OCI-LY7 (cell line): ENCODE results near the gene HSD3B2.

Experiments
- EZH2phosphoT487 ChIP-seq: fragments of 200-600 bp; sonication (generic); IDR thresholded peaks from 2 replicates; pipeline ENCODE4 v1.6.1; 2018; ENCODE audit warnings: low read depth, borderline replicate concordance, mild to moderate bottlenecking, mixed run types, antibody characterized with exemption, low read length, moderate library complexity, mixed read lengths
- TF ChIP-seq, protein P1 (sequence below): fragments of 200-600 bp; sonication (generic); conservative IDR thresholded peaks from 2 replicates; pipeline ENCODE4 v1.5.1; 2014; ENCODE audit warnings: mild to moderate bottlenecking, antibody characterized with exemption, low read length, moderate library complexity, mixed read lengths

DNA sequence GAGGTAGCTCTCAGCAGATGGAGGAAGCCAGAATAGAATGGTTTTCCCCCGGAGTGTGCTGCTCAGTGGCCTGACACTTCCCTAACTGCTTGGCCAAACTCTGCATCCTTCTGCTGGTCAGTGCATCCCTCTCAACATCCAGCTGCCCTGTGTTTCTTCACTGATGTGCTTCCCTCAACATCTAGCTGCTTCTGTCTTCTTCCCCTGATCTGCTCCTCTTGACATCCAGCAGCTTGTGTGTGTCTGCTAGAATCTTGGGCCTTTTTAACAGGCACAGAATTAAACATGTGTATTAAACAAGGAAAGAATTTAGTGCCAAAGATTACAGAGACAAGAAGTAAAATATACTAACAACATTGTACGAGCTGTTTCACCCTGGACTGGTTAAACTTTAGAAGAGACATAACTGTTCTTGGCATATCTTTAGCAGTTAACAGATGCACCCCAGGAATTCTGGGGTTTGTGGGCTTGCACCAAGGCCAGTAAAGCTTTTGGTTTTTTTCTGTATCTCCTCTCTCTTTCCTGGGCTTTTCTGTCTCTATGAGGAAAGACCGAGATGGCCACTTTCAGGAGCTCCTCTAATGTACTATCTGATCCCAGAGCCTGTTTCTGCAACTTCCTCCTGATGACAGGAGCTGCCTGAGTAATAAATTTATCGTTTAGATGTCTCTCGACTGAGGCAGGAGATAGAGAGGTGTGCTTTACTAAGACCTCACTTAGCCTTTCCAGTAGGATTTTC lies 57.3 kb downstream of the HSD3B2 start:
- TF ChIP-seq, protein P1, sequence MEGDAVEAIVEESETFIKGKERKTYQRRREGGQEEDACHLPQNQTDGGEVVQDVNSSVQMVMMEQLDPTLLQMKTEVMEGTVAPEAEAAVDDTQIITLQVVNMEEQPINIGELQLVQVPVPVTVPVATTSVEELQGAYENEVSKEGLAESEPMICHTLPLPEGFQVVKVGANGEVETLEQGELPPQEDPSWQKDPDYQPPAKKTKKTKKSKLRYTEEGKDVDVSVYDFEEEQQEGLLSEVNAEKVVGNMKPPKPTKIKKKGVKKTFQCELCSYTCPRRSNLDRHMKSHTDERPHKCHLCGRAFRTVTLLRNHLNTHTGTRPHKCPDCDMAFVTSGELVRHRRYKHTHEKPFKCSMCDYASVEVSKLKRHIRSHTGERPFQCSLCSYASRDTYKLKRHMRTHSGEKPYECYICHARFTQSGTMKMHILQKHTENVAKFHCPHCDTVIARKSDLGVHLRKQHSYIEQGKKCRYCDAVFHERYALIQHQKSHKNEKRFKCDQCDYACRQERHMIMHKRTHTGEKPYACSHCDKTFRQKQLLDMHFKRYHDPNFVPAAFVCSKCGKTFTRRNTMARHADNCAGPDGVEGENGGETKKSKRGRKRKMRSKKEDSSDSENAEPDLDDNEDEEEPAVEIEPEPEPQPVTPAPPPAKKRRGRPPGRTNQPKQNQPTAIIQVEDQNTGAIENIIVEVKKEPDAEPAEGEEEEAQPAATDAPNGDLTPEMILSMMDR, result no peak
- no peak for TF ChIP-seq EZH2phosphoT487
